Measurements from ENCODE around the gene SRRM5.
"Not testable (repeated sequence)": the region's sequence is repeated elsewhere in the genome, so short reads cannot be mapped to it uniquely, and the experiment has no call there.

Gene SRRM5

DNA sequence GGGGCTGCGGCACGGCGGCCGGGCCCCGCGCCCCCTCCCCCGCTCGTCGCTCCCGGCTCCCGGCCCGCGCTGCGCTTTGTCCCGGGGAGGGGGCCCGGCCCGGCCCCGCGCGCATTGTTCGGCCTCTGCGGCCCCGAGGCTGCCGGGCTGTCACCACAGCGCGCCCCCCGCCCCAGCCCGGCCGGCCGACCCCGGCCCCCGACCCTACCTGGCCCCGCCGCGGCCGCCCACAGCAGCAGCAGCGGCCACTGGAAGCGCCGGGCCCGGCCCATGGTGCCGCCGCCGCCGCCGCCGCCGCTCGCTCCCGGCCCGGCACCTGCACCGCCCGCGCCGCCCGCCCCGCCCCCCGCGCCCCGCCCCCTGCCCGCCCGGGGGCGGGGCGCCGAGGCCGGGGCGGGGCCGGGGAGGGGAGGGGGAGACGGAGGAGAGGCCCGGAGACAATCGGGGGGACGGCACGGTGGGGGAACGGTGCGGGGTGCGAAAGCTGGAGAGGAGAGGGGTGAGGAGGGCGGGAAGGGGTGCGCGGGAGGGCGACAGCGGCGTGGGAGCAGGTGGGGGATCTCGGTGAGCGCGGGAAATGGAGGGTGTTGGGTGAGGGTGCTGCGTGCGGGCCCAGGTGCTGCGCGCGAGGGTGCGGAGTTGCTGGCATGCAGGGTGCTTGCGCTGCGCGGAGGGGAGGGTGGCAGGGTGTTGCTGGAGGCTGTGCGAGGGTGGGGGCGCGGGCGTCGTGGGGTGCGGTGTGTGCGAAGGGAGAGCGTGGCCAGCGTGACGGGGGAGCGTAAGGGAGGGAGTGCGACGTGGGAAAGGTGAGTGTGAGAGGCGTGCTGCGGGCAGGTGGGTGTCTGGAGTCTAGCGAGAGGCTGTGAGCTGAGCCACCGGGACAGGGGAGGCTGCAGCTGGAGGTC, 27.9 kb downstream of the SRRM5 start, which contains the start of gene CADM4:
CADM4 (minus strand) TSS at position 332 of the 905 bp plus-strand sequence; CDS start at position 272, 60 bp downstream.
- no peak for DNase-seq (ENCODE audit: low read depth)

DNA sequence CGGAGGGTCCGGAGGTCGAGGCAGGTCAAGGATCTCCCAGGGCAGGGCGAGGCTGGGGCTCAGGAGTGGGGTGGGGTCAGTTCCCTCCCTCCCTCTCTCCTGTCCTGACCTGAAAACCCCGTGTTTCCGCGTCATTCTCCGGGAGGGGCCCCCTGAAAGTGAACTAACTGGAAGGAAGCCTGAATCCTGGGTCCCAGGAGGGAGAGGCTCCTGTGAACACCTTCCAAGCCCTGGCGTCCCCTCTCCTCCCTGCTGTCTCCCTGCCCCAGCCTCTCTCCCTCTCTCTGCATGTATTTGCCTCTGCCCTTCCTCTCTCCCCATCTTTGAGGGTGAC, 28.5 kb downstream of the SRRM5 start:
- DNase-seq (ENCODE audit: low read depth), result no peak

DNA sequence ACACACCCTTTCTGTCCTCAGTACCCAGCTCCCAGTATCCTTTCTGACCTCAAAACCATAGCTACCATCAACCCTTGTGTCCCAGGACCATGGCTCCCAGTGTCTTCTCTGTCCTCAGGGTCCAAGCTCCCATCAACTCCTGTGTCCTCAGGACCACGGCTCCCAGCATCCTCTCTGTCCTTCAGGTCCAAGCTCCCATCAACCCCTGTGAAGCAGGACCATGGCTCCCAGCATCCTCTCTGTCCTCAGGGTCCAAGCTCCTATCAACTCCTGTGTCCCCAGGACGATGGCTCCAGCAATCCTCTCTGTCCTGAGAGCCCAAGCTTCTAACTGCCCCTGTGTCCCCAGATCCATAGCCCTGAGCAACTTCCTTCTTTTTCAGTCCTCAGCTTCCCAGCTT, 29.4 kb downstream of the SRRM5 start:
- DNase-seq (ENCODE audit: low read depth), result no peak

DNA sequence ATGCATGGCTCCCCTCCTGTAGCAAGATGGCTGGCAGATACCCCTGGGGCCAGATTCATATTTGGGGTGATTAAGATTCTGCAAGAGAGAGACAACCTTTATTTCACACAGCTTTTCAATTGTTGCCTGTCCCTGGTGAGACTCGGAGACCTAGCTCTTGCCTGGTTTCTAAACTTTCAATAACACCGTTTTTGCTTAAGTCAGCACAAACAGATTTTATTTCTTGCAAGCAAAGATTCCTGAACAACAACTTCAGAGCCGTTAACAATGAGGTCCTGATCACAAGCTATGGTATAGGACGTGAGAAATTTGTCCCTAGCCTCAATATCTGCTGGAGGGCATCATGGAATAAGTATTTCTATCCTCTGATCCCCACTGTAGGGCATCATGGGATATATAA, 30.6 kb downstream of the SRRM5 start:
- DNase-seq (ENCODE audit: low read depth), result no peak

DNA sequence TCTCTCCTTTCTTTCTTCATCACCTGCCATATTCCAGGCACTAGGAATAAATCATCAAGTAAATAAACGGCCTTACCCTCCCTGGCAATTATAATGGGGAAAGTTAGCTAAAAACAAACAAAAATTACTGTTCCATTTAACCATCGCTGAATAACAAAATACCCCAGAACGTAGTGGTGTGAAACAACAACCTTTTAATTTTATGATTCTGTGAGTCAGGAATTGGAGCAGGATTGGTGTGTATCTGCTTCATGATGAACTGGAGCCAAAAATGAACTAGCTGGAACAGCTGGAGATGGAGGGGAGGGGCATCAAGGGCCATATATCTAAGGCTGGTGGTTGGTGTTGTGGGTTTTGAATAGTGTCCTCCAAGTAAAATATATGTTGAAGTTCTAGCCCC, 31.4 kb downstream of the SRRM5 start:
- no peak for DNase-seq (ENCODE audit: low read depth)

DNA sequence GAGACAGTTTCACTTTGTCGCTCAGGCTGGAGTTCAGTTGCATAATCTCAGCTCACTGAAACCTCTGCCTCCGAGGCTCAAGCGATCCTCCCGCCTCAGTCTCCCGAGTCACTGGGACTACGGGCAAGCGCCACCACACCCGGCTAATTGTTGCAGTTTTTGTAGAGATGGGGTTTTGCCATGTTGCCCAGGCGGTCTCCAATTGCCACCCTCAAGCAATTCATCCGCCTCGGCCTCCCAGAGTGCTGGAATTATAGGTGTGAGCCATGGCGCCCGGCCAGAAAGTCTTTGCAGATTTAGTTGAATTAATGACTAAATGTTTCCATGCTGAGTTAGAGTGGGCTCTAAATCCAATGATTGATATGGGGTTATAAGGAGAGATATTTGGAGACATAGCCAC, 32.3 kb downstream of the SRRM5 start:
- DNase-seq (ENCODE audit: low read depth), result no peak

DNA sequence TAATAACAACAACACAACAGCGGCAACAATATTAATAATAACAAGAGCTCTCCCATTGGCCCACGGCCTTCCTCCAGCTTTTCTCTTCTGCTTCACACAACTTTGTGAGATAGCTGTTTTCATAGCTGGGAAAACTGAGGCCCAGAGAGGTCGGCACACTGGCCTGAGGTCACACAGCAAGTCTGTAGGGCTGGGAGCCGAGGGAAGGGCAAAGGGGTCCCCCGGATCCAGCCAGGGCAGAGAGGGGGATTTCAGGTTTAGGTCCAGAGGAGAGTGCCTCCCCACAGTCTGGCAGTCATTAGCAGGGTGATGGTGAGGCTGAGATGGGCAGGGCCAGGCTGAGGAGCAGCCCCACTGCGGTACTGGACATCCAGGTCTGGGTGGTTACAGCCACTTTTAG, 36.7 kb downstream of the SRRM5 start:
- DNase-seq (ENCODE audit: low read depth), result no peak

DNA sequence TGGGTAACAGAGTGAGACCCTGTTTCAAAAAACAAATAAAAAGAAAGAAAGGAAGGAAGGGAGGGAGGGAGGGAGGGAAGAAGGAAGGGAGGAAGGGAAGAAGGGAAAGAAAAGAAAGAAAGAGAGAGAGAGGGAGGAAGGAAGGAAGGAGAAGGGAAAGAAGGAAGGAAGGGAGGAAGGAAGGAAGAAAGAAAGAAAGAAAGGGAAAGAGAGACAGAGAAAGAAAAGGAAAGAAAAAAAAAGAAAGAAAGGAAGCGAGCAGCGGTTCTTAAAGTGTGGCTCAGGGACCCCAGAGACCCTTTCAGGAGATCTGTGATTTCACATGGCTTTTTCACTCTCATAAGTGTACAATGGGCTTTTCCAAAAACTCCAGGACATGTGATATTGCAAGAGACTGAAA, 37.6 kb downstream of the SRRM5 start:
- no peak for DNase-seq (ENCODE audit: low read depth)

DNA sequence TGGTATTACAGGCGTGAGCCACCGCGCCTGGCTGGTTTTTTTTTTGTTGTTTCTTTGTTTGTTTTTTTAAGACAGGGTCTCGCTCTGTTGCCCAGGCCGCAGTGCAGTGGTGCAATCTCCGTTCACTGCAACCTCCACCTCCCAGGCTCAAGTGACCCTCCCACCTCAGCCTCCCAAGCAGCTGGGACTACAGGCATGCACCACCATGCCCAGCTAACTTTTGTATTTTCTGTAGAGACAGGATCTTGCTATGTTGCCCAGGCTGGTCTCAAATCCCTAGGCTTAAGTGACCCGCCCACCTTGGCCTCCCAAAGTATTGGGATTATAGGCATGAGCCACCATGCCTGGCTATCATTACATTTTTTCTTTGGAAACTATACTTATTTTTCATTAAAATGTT, 38.4 kb downstream of the SRRM5 start:
- DNase-seq (ENCODE audit: low read depth), result not testable (repeated sequence)

DNA sequence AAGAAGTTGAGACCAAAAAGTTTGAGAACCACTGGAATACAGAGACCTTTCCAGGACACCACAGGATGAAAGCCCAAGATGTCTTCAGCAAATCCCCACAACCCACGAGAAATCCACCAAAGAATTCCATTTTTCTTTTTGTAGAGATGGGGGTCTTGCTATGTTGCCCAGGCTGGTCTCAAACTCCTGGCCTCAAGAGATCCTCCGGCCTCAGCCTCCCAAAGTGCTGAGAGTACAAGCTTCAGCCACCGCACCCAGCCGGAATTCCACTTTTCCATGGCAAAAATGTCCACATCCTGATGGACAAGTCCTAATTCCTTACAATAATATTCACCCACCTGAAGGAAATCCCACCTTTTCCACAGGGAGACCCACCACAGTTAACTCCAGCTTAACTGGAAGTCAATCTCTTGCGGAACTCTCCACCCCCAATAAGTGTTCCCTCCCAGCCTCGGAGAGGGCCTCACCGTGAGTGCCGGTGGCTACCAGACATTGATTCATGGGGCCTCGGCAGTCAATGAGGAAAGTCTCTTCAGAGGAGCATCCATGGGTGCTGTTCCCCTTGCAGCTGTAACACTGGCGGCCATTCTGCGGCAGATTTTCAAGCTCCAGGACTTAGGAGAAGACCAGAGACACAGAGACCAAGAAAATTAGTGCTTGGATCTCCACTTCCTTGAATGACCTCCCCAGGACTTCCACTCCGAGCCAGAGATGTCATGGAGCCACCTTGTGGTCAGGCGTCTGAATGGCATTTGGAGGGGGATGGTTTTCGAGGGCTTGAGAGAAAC, 40.1 kb downstream of the SRRM5 start:
- peak; percentile 65 for DNase-seq (ENCODE audit: low read depth)

DNA sequence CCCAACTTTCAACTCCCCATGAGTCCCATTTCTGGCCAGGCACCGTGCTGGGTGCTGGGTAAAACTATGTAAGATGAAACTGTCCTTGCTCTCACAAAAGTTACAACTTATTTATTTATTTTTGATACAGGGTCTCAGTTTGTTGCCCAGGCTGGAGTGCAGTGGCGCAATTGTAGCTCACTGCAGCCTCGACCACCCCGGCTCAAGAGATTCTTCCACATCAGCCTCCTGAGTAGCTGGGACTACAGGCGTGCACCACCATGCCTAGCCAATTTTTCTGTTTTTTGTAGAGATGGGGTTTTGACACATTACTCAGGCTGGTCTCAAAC, 40.6 kb downstream of the SRRM5 start:
- DNase-seq (ENCODE audit: low read depth), result no peak

DNA sequence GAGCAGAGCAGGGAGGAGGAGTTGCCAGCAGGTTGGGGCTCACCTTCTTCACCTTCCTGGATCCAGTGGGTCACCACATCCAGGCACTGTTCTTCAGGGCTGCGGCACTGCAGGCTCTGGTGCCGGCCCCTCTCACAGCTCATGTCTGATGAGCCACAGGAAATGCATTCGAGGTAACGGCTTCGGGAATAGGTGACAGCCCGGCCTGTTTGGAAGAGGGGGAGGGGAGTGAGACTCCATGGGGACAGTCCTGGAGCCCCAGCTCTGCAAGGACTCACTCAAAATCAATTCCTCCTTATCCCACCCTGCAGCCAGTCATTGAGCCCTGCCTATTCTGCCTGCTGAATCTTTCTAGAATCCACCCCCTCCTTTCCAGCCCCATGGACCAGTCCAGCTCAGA, 44.5 kb downstream of the SRRM5 start:
- no peak for DNase-seq (ENCODE audit: low read depth)

DNA sequence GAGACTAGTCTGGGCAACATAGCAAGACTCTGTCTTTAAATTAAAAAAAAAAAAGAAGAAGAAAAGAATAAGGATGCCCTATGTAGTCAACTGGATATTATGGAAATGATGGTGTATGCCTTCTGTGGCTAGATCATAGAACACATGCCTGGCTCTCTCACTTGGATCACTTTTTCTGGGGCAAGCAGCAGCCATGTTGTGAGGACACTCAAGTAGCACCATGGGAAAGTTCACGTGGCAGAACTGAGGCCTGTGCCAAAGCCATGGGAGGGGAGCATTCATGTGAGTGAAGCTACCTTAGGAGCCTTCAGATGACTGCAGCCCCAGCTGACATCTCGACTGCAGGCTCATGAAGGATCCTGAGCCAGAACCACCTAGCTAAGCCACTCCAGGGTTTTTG, 46.1 kb downstream of the SRRM5 start:
- DNase-seq (ENCODE audit: low read depth), result no peak

DNA sequence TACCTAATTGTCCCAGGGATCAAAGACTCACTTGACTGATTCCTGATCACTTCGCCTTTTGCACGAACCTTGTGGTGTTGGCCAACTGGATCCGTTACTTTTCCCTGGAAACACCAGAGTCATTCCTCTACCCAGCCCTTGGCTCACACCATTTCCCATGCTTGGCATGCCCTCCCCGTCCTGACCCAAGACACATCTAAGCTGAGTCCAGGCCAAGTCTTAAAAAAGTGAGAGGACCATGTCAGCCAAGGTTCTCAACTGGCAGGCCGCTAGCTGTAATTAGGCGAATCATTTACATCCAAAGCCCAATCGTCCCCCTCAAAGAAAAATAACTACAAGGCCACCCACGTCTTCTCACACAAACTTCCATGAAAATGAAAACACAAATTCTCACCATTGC, 46.6 kb downstream of the SRRM5 start:
- DNase-seq (ENCODE audit: low read depth), result no peak

DNA sequence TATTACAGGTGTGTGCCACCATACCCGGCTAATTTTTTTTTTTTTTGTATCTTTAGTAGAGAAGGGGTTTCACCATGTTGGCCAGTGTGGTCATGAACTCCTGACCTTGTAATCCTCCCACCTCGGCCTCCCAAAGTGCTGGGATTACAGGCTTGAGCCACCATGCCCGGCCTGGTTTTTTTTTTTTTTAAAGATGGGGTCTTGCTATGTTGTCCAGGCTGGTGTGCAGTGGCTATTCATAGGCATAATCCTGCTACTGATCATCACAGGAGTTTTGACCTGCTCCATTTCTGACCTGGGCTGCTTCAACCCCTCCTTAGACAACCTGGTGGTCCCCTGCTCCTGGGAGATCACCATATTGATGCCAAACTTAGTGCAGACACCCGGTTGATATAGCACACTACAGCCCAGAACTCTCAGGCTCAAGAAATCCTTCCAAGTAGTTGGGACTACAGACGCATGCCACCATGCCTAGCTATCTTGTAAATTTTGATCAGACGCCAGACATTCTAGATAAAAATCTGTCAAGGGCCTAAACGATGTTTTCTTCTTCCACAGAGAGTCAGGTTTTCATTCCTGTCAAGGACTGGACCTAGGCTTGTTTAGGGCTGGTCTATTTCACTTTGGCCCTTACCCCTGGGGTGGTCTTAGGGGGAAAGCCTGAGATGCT, 48.5 kb downstream of the SRRM5 start:
- DNase-seq (ENCODE audit: low read depth), result no peak

DNA sequence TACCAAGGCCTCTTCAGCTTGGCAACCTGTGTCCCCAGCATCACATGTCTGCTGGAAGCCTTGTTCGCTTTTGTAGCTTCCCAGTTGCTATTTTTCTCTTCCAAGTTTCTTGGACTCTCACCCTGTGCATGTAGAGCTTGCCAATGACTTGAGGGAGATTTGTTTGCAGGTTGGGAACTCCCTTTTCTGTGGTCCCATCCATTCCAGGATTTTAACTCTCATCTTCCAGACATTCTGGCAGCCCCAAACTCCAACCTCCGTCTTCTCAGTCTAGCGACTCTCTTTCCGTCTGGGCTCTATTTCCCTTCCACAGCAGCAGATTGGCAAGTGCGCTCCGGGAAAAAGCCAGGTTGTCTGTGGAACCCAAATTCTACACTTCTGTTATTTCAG, 49.1 kb downstream of the SRRM5 start:
- DNase-seq (ENCODE audit: low read depth), result no peak

DNA sequence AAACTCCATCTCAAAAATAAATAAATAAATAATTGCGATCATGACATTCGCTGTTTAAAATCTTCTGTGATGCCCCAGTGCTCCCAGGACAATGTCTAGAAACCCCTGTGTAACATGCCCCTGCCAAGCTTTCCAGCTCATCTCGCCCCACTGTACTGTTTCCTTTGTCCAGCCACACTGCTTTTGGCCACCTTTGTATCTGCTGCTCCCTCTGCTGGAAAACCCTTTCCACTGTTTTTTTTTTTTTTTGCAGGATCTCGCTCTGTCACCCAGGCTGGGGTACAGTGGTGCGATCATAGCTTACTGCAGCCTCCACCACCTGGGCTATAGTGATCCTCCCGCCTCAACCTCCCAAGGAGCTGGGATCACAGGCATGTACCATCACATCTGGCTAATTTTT, 50.6 kb downstream of the SRRM5 start:
- DNase-seq (ENCODE audit: low read depth), result no peak

DNA sequence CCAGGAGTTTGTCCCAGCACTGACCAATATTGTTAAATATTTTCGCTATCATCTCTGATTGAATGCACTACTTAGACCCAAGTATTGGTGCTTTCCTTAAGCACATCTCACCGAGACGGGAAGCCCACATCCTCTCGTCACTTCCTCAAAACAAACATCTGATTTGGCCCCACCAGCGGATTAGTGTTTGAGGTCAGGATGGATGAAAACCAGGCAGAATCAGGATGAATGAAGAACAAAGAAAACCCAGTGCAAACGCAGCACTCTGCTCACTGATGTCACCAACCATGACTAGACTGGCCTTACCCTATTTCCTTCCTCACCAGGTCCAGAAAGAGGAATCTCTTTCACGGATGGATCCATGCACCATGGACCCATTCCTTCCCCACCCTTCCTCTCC, 52.1 kb downstream of the SRRM5 start:
- DNase-seq (ENCODE audit: low read depth), result no peak

Measured in fibroblast of gingiva (primary cell).